Fibroblast of villous mesenchyme (primary cell): ENCODE results near the gene ARL16. TPM values are rescaled to one million over a fixed set of nuclear protein-coding genes. Genes with fewer than 3 reads are reported as not detected.

ENCODE experiments used
- DNase-seq: peaks from one replicate; pipeline ENCODE4 v3.0.0-alpha.2; 2010; ENCODE audit warnings: low read depth
- H3K4me3 ChIP-seq: 2 replicates; pipeline ENCODE4 v1.5.1; 2011; ENCODE audit warnings: low read depth, mild to moderate bottlenecking, low read length
- small RNA-seq: library from RNA; depleted of rRNA; stranded (forward); fragments of <200 nt; gene quantifications from one replicate; pipeline ENCODE3, GENCODE V24; 2012
- total RNA-seq: library from RNA; depleted of rRNA; stranded (reverse); fragments of >200 nt; gene quantifications from 2 replicates; pipeline ENCODE4 v1.2.3, GENCODE V29; 2012
- TF ChIP-seq, protein P1 (sequence below): IDR thresholded peaks from 2 replicates; pipeline ENCODE4 v1.5.1; 2012; ENCODE audit warnings: low read depth, mild to moderate bottlenecking, low read length; ENCODE audit not compliant: insufficient read depth

Gene ARL16
- total RNA-seq, 1 donor: 22.9 TPM

DNA sequence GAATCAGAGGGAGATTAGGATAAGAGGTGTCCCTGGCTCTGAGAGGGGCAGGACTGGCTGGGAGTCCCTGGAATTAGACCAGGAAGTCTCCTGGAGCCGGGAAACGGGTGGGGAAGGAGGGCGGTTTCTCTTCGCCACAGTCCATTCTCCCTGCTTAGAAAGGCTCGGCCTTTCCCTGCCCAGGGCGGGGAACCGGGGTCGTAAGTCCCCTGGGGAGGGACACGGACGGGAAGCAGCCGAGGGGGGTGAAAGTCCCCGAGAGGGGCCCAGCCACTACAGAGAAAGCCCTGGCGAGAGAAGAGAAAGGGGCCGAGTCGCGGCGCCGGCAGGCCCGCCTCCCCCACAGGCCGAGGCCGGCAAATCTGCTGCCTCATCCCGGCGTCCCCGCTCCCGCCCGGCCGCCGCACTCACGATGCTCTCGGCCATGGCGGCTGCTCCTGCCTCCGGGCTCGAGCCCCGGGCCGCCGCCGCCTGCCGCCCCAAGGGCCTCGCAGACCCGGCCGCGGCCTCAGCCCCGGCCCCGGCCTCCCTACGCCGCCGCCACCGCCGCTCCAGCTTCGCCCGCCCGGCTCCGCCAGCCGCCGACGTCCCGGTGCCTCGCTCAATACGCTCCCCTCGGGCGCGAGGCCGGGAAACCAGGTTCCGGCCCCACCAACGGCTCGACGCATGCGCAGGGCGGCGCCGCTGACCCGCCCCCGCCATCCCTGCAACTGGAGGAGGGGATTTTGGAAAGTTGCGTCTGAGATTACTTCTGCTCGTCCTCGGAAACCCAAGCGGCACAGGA, 46.9 kb downstream of the ARL16 start, which contains the start of the genes NPLOC4 and TSPAN10:
NPLOC4 (minus strand) TSS at position 608 of the 784 bp plus-strand sequence; CDS start at position 426, 182 bp downstream.
TSPAN10 (plus strand) TSS at position 692 of the 784 bp plus-strand sequence. CDS start 5,217 bp downstream, outside the sequence.
- peak; percentile 86 for DNase-seq
- peak within 1 kb of the TSS; percentile 91 for H3K4me3 ChIP-seq
- TF ChIP-seq, protein P1, sequence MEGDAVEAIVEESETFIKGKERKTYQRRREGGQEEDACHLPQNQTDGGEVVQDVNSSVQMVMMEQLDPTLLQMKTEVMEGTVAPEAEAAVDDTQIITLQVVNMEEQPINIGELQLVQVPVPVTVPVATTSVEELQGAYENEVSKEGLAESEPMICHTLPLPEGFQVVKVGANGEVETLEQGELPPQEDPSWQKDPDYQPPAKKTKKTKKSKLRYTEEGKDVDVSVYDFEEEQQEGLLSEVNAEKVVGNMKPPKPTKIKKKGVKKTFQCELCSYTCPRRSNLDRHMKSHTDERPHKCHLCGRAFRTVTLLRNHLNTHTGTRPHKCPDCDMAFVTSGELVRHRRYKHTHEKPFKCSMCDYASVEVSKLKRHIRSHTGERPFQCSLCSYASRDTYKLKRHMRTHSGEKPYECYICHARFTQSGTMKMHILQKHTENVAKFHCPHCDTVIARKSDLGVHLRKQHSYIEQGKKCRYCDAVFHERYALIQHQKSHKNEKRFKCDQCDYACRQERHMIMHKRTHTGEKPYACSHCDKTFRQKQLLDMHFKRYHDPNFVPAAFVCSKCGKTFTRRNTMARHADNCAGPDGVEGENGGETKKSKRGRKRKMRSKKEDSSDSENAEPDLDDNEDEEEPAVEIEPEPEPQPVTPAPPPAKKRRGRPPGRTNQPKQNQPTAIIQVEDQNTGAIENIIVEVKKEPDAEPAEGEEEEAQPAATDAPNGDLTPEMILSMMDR: no peak

- peak overlapping the region; percentile 91 for H3K4me3 ChIP-seq
- DNase-seq: no peak
- TF ChIP-seq, protein P1: no peak
Measured at GRCh38 chr17:81635973-81636504, 47.6 kb downstream of the ARL16 start.

- no peak for DNase-seq
- TF ChIP-seq, protein P1: no peak
- peak overlapping the region; percentile 91 for H3K4me3 ChIP-seq
Measured at GRCh38 chr17:81635431-81635830, 48.2 kb downstream of the ARL16 start.

GRCh38 chr17:81631482-81631881, 52.1 kb downstream of the ARL16 start:
- DNase-seq: no peak
- TF ChIP-seq, protein P1: no peak

More at GRCh38 chr17:81631482-81631881, 52.1 kb downstream of the ARL16 start:
- H3K4me3 ChIP-seq: no peak overlapping the region

Small RNA genes lying within 50 kb of the gene (small RNA-seq; reads per million reads assigned to genes)
- not detected for gene MIR6786

Other genes with a start within 250 kb of the ARL16 start
- 10,242 and 13,686 TPM in 2 replicates for gene ACTG1, start 171.0 kb downstream of the ARL16 start, total RNA-seq
- gene FSCN2, start 155.4 kb downstream of the ARL16 start, total RNA-seq: 1.7 and 3.5 TPM in 2 replicates
- gene FAAP100, start 131.4 kb downstream of the ARL16 start, total RNA-seq: 27.6 and 40.3 TPM in 2 replicates
- 96.7 and 108 TPM in 2 replicates for gene NPLOC4, start 46.7 kb downstream of the ARL16 start, total RNA-seq
- 1.7 and 2.3 TPM in 2 replicates for gene TSPAN10, start 46.6 kb downstream of the ARL16 start, total RNA-seq
- not detected in 2 replicates for gene PDE6G, start 27.3 kb downstream of the ARL16 start, total RNA-seq
- 23.7 and 28.0 TPM in 2 replicates for gene OXLD1, start 17.2 kb downstream of the ARL16 start, total RNA-seq
- 7.8 and 10.0 TPM in 2 replicates for gene CCDC137, start 17.1 kb downstream of the ARL16 start, total RNA-seq
- 75.1 and 94.4 TPM in 2 replicates for gene HGS, start 214 bp upstream of the ARL16 start, total RNA-seq
- gene MRPL12, start 19.6 kb upstream of the ARL16 start, total RNA-seq: 12.1 and 12.6 TPM in 2 replicates
- gene SLC25A10, start 28.5 kb upstream of the ARL16 start, total RNA-seq: 13.8 and 14.2 TPM in 2 replicates
- not detected in 2 replicates for gene GCGR, start 120.4 kb upstream of the ARL16 start, total RNA-seq
- gene MCRIP1, start 149.5 kb upstream of the ARL16 start, total RNA-seq: 55.7 and 96.6 TPM in 2 replicates
- not detected in 2 replicates for gene PPP1R27, start 151.3 kb upstream of the ARL16 start, total RNA-seq
- gene P4HB, start 176.7 kb upstream of the ARL16 start, total RNA-seq: 735 and 809 TPM in 2 replicates
- gene ARHGDIA, start 187.5 kb upstream of the ARL16 start, total RNA-seq: 106 and 181 TPM in 2 replicates
- 120 and 134 TPM in 2 replicates for gene ALYREF, start 207.8 kb upstream of the ARL16 start, total RNA-seq
- 101 and 150 TPM in 2 replicates for gene ANAPC11, start 207.9 kb upstream of the ARL16 start, total RNA-seq
- gene NPB, start 218.4 kb upstream of the ARL16 start, total RNA-seq: 0.43 and 0.64 TPM in 2 replicates
- gene PCYT2, start 227.6 kb upstream of the ARL16 start, total RNA-seq: 70.8 and 73.1 TPM in 2 replicates
- gene SIRT7, start 234.4 kb upstream of the ARL16 start, total RNA-seq: 14.7 and 18.0 TPM in 2 replicates
- 20.0 and 23.3 TPM in 2 replicates for gene MAFG, start 243.9 kb upstream of the ARL16 start, total RNA-seq